Astrocyte of the spinal cord (primary cell): ENCODE measurements around the gene DSC1.
"Not testable (repeated sequence)": the region's sequence is repeated elsewhere in the genome, so short reads cannot be mapped to it uniquely, and the experiment has no call there.

Experiments
- DNase-seq: peaks from one replicate; pipeline ENCODE4 v3.0.0; 2011; ENCODE audit warnings: low read depth, low spot score
- H3K4me3 ChIP-seq: 2 replicates; pipeline ENCODE4 v1.5.1; 2011; ENCODE audit warnings: low read depth, mild to moderate bottlenecking, low read length, moderate library complexity
- in situ Hi-C: cut with HindIII; loops from 2 replicates; pipeline ENCODE4 v1.10.0; 2017; ENCODE audit warnings: low sequenced_read_pairs
- TF ChIP-seq, protein P1 (sequence below): IDR thresholded peaks from 2 replicates; pipeline ENCODE4 v1.5.1; 2012; ENCODE audit warnings: low read depth, mild to moderate bottlenecking, low read length, inconsistent platforms

DSC1 gene

DNA sequence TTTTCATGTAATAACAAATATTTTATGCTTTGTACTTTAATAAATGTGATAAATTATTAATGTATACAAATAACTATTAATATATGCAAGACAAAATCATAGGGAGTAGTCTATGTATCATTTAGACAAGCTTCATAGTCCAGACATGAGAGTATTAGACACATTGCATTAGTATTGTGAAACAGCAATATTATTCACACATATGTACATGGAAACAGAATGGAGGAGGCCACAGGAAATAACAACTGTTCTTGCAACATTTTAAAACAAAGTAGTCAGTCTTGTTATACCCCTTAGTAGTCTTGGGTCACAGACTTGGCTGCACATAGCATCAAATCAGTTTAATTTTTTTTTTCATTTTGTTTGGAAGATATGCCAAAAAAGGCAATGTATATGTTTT, 15.8 kb downstream of the DSC1 start:
- no peak overlapping the region for H3K4me3 ChIP-seq
- DNase-seq: no peak
- in situ Hi-C loops: no loop called here
- TF ChIP-seq, protein P1, sequence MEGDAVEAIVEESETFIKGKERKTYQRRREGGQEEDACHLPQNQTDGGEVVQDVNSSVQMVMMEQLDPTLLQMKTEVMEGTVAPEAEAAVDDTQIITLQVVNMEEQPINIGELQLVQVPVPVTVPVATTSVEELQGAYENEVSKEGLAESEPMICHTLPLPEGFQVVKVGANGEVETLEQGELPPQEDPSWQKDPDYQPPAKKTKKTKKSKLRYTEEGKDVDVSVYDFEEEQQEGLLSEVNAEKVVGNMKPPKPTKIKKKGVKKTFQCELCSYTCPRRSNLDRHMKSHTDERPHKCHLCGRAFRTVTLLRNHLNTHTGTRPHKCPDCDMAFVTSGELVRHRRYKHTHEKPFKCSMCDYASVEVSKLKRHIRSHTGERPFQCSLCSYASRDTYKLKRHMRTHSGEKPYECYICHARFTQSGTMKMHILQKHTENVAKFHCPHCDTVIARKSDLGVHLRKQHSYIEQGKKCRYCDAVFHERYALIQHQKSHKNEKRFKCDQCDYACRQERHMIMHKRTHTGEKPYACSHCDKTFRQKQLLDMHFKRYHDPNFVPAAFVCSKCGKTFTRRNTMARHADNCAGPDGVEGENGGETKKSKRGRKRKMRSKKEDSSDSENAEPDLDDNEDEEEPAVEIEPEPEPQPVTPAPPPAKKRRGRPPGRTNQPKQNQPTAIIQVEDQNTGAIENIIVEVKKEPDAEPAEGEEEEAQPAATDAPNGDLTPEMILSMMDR: no peak

DNA sequence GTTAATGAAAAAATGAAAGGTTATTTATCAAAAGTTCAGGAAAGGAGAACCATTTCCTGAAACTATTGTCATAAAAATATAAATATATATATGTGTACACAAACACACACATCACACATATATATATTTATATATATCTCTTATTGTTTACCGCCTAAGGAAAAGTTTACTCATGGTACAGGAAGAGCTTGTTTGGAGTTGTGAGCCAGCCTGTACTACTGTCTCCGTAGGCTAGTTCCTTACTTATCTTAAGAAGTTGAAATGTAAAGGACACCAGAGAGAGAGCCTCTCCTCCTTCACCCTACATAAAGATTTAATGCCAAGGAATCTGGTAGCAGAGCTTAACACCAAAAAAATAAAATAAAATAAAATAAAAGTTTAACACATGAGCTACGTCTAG, 19.6 kb downstream of the DSC1 start:
- DNase-seq: no peak
- TF ChIP-seq, protein P1: no peak
- H3K4me3 ChIP-seq: no peak overlapping the region
- in situ Hi-C loops: no loop called here

DNA sequence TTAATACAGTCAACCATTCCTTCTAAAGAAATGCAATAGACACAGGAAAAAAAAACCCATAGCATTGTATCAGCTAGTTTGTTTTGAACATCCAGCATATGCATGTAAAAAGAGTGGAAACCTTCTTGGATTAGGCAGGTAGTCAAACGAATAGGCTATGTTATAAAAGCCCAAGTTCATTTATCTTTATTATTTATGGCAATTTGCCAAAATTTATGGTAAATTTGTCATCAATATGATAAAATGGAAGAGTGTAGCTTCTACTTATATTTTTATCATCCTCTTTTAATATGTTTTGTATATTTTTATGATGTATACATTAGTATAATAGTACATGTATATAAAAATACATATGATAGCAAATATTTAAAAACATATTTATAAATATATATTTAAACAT, 23.9 kb downstream of the DSC1 start:
- H3K4me3 ChIP-seq: no peak overlapping the region
- TF ChIP-seq, protein P1: no peak
- no peak for DNase-seq
- in situ Hi-C loops: no loop called here

DNA sequence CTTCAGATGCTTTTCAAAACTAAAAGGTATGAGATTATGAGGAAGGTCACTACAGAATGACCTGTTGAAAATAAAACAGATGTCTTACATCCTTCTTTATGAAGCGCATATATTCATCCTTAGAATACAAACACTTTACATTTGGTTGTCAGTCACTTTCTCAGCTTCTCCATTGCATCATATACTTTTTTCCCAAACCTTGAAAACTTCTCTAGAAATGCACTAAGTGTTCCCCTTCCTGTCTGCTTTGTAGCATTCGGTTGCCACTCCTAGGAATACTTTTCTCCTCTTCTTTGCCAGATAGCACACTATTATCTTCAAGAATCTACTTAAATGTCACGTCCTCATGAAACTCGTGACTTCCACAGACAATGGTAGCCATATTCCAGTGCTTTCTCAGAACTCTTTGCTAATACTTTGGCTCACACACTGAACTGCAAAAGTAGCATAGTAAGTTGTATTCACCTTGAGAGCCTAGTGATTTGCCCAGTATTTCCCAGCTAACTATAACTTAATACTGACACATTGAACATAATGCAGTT, 27.6 kb downstream of the DSC1 start:
- no peak for DNase-seq
- in situ Hi-C loops: no loop called here
- H3K4me3 ChIP-seq: no peak overlapping the region
- TF ChIP-seq, protein P1: no peak

DNA sequence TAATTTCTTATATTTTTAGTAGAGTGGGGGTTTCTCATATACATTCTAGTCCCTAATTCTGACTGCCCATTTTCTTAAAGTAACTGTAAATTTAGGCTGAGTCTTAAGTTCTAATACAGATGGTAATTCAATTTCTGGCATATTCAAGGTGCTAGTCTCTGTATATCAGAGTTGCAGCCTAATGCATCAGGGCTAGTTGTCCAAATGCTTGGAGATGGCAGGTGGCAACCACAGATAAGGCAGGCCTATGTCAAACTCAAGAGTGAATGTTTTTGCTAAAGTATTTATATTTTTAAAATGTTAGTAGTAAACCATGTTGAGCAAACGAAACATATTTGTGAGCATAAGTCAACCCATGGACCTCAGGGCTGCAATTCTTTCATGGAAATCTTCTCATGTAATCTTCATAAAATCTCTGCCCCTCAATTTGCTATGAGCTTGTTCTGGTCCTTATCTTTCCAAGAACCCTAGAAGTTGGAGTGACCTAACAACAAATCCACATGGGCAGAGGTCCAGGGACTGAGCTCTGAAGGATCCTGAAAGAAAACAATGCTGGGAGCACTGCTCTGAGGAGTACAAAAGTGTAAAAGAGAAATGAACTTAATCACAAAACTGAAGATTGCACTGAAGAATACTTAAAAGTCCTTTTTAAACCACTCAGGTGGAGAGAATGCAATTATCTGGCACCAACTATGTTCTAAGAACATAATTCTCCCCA, 33.1 kb downstream of the DSC1 start:
- TF ChIP-seq, protein P1: no peak
- no peak overlapping the region for H3K4me3 ChIP-seq
- in situ Hi-C loops: no loop called here
- no peak for DNase-seq

DNA sequence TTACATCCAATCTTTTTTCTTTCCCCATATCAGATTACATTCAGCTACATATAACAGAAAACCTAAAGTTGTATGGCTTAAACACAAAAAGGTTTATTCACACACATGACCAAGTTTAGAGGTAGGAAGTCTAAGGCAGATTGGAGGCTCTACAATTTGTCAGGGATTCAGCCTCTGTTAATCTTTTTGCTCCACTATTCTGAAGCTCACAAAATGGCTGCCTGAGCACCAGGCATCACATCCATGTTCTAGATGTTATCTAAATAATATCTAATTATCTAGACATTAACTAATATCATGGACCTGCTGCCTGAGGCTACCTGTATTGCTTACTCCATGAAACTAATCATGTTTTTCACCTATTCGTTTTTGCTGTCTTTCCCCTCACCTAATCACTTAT, 36.8 kb downstream of the DSC1 start:
- TF ChIP-seq, protein P1: no peak
- DNase-seq: no peak
- H3K4me3 ChIP-seq: no peak overlapping the region
- in situ Hi-C loops: no loop called here

DNA sequence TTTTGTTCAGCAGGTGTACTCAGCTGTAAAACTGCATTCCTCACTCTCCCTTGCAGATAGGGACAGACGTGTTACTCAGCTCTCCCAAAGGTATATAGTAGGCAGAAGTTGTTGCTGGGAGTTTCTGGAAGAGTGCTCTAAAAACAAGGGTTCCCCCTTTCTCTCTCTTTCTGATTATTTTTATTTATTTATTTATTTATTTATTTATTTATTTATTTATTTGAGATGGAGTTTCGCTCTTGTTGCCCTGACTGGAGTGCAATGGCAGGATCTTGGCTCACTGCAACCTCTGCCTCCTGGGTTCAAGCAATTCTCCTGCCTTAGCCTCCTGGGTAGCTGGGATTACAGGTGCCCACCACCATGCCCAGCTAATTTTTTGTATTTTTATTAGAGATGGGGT, 39.5 kb downstream of the DSC1 start:
- in situ Hi-C loops, DNase-seq, H3K4me3 ChIP-seq: not testable (repeated sequence)
